Osteocyte (in vitro differentiated cells): ENCODE data around the gene ZDHHC14. TPM values are rescaled to one million over a fixed set of nuclear protein-coding genes. Genes with fewer than 3 reads are reported as not detected.
"Not testable (repeated sequence)": the region's sequence is repeated elsewhere in the genome, so short reads cannot be mapped to it uniquely, and the experiment has no call there.

Experiments
- DNase-seq: peaks from one replicate; pipeline ENCODE4 v3.0.0; 2021; ENCODE audit warnings: mixed read lengths; ENCODE audit not compliant: unreplicated experiment; ENCODE audit errors: extremely low spot score
- H3K27ac Mint-ChIP-seq: one replicate; pipeline ENCODE4 v1.8.0; 2021; ENCODE audit warnings: mild to moderate bottlenecking, mixed read lengths; ENCODE audit not compliant: unreplicated experiment
- H3K27me3 Mint-ChIP-seq: one replicate; pipeline ENCODE4 v1.8.0; 2021; ENCODE audit warnings: mixed read lengths; ENCODE audit not compliant: unreplicated experiment
- H3K36me3 Mint-ChIP-seq: one replicate; pipeline ENCODE4 v1.8.0; 2021; ENCODE audit warnings: mixed read lengths; ENCODE audit not compliant: unreplicated experiment
- H3K4me1 Mint-ChIP-seq: one replicate; pipeline ENCODE4 v1.8.0; 2021; ENCODE audit warnings: mixed read lengths; ENCODE audit not compliant: unreplicated experiment
- H3K4me3 Mint-ChIP-seq: one replicate; pipeline ENCODE4 v1.8.0; 2021; ENCODE audit warnings: mild to moderate bottlenecking, moderate library complexity, mixed read lengths; ENCODE audit not compliant: unreplicated experiment
- H3K9me3 Mint-ChIP-seq: one replicate; pipeline ENCODE4 v1.8.0; 2021; ENCODE audit warnings: mixed read lengths; ENCODE audit not compliant: unreplicated experiment
- total RNA-seq: library from RNA; stranded (reverse); gene quantifications from 2 replicates; pipeline ENCODE4 v1.2.1, GENCODE V29; 2021
- TF ChIP-seq, protein P1 (sequence below): fragments of 200-600 bp; sonication (generic); IDR thresholded peaks from 2 replicates; pipeline ENCODE4 v1.5.0; 2021; ENCODE audit warnings: antibody characterized with exemption, mild to moderate bottlenecking, moderate library complexity

ZDHHC14 gene
- total RNA-seq, 1 donor from 2014 or later: 9.1 TPM

DNA sequence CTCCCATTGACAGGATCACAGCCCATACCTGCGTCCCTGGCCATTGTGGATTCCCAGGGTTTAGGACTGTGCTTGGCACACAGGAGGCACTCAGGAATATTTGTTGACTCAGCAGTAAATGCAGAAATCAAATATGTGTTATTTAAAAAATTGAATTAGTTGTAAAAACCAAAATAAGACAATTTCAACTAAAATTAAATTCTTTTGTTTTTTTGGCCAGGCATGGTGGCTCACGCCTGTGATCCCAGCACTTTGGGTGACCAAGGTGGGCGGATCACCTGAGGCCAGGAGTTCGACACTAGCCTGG, 85.3 kb downstream of the ZDHHC14 start:
- TF ChIP-seq, protein P1, sequence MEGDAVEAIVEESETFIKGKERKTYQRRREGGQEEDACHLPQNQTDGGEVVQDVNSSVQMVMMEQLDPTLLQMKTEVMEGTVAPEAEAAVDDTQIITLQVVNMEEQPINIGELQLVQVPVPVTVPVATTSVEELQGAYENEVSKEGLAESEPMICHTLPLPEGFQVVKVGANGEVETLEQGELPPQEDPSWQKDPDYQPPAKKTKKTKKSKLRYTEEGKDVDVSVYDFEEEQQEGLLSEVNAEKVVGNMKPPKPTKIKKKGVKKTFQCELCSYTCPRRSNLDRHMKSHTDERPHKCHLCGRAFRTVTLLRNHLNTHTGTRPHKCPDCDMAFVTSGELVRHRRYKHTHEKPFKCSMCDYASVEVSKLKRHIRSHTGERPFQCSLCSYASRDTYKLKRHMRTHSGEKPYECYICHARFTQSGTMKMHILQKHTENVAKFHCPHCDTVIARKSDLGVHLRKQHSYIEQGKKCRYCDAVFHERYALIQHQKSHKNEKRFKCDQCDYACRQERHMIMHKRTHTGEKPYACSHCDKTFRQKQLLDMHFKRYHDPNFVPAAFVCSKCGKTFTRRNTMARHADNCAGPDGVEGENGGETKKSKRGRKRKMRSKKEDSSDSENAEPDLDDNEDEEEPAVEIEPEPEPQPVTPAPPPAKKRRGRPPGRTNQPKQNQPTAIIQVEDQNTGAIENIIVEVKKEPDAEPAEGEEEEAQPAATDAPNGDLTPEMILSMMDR: no peak
- Mint-ChIP-seq H3K4me1 (peaks cover under 1% of the 10 kb centered on the region), H3K27ac (no peak overlapping the region), H3K4me3 (no peak overlapping the region), H3K27me3 (no peaks in the 10 kb centered on the region), H3K36me3 (peaks cover 2% of the 10 kb centered on the region), H3K9me3 (no peaks in the 10 kb centered on the region)
- DNase-seq: no peak

DNA sequence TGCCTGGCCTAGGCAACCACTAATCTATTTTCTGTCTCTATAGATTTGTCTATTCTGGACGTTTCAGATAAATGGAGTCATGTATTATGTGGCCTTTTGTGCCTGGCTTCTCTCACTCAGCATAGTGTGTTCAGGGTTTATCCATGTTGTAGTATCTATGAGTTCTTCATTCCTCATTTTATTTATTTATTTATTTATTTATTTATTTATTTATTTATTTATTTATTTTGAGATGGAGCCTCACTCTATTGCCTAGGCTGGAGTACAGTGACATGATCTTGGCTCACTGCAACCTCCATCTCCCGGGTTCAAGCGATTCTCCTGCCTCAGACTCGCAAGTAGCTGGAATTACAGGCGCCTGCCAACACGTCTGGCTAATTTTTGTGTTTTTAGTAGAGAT, 86.3 kb downstream of the ZDHHC14 start:
- H3K27ac Mint-ChIP-seq, H3K4me3 Mint-ChIP-seq, H3K9me3 Mint-ChIP-seq, DNase-seq, H3K4me1 Mint-ChIP-seq, H3K27me3 Mint-ChIP-seq, H3K36me3 Mint-ChIP-seq: not testable (repeated sequence)

DNA sequence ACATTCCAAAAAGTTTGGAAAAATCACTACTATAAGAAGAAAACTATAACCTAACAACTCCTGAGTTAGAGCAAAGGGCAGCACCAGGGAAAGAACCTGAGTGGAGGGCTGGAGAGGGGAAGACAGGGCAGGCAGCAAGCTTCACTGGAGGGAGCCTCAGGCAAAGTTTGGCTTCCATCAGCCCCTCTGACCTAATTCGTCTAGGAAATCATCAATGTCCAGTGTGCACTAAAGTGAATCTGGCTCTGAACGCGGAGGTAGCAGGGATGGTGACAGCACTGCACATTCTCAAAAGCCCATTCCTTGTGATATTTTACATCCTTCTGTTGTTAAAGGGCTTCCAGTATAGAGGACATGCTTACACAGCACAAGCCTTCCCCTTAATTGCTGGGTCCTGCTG, 87.1 kb downstream of the ZDHHC14 start:
- Mint-ChIP-seq H3K27ac (no peak overlapping the region), H3K4me3 (no peak overlapping the region)

DNA sequence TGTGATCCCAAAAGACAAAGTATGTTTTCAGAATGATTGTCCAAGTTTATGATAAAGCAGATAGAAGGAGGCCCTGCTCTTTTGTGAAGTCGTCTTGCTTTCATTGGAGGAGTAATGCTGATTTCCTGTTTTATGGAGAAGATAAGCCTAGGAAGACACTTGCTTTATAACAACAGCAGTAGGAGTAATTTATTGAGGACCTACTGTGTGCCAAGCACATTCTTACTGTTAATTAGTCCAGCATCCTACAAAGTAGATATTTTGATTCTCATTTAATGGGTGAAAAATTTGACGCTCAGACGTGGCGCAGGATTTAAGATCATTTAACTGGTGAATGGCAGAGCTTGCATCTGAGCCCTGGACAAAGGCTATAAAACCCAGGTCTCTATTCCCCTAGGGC, 87.6 kb downstream of the ZDHHC14 start:
- H3K27me3 Mint-ChIP-seq: no peaks in the 10 kb centered on the region
- no peaks in the 10 kb centered on the region for H3K9me3 Mint-ChIP-seq
- no peak for DNase-seq
- peaks cover 2% of the 10 kb centered on the region for H3K36me3 Mint-ChIP-seq
- H3K4me3 Mint-ChIP-seq: no peak overlapping the region
- TF ChIP-seq, protein P1: no peak
- no peaks in the 10 kb centered on the region for H3K4me1 Mint-ChIP-seq
- H3K27ac Mint-ChIP-seq: no peak overlapping the region

More for the DNA sequence above, 87.1 kb downstream of the ZDHHC14 start:
- Mint-ChIP-seq H3K4me1 (no peaks in the 10 kb centered on the region), H3K27me3 (no peaks in the 10 kb centered on the region), H3K36me3 (peaks cover 2% of the 10 kb centered on the region), H3K9me3 (no peaks in the 10 kb centered on the region)
- DNase-seq: no peak
- TF ChIP-seq, protein P1: no peak

DNA sequence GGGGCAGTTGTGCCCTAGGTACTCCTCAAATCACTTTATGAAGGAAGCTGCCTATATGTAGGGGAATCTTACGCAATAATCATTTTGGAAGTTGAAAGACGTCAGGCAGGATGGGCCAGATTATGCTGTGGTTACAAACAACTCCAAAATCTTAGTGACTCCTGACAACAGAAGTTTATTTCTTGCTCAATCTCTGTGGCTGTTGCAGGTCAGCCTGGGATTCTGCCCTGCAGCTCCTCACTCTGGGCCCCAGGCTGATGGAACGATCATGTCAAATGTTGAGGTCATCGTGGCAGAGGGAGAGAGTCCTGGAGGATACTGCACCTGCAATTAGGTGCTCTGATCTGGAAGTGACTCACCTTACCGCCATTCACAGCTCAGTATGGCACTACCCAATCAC, 88.4 kb downstream of the ZDHHC14 start:
- Mint-ChIP-seq H3K9me3 (no peaks in the 10 kb centered on the region), H3K27me3 (no peaks in the 10 kb centered on the region), H3K4me3 (no peak overlapping the region), H3K27ac (no peak overlapping the region), H3K36me3 (peaks cover 2% of the 10 kb centered on the region), H3K4me1 (no peaks in the 10 kb centered on the region)
- TF ChIP-seq, protein P1: no peak
- DNase-seq: no peak

DNA sequence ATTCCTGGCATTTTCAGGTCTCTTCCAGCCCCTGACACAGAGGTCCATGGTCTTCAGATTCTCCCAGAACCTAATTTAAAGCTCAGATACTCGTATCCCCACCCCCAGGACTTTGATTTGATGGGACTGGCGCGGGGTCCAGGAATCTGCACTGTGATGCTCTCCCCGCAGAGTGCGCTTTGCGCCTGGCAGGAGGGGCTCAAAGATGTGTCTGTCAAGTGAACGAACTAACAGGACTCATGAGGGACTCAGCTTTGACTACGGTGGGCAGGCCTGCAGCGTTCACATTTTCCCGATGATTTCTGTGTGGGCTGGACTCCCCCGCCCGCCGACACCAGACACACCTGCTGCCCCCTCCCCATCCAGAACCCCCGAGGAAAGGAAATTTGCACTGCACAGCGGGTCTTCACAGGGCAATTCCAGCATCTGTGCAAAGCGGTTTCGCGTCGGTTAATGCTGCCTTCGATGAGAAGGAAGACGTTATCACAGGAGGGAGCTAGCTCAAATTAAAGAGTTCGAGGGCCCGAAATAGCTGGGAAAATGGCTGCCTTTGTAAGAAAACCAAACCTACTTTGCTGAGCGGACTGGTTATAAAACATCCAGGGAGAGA, 90.2 kb downstream of the ZDHHC14 start:
- Mint-ChIP-seq H3K9me3 (no peaks in the 10 kb centered on the region), H3K27ac (no peak overlapping the region), H3K36me3 (peaks cover 2% of the 10 kb centered on the region), H3K4me3 (no peak overlapping the region), H3K27me3 (no peaks in the 10 kb centered on the region), H3K4me1 (no peaks in the 10 kb centered on the region)
- TF ChIP-seq, protein P1: no peak
- DNase-seq: no peak
